ENCODE data around the gene ZNF664.

The ZNF664 gene

DNA sequence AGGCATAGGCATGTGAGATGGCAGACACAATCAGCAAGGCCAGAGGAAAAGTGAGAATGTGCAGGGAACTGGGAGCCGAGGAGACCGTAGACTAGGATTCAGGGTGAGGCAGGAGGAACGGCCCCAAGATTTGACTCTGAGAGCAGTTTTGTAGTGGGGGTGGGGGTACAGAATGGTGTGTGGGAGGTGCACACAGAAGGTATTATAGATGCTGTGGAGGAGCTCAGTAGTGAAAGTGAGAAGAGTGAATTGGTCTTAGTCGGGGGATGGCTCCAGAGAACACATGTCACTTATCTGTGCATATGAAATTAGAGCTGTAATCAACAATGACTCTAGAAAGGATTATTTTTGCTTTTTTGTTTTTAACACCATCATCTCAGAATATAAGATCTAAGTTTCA lies 11.9 kb downstream of the ZNF664 start:
- peak overlapping the region in 2 of 3 experiments; percentile 0 to 77 for H3K27ac Mint-ChIP-seq
- no peaks in the 10 kb centered on the region for H3K27me3 Mint-ChIP-seq (ENCODE audit: low read depth)
- peaks cover 32% of the 10 kb centered on the region for H3K4me1 Mint-ChIP-seq
- H3K9me3 Mint-ChIP-seq = no peaks in the 10 kb centered on the region
- H3K4me3 Mint-ChIP-seq = no peak overlapping the region
- no peak for TF ChIP-seq CTCF (IDR thresholded peaks at IDR 0.05; ENCODE audit: unreplicated experiment in 3 of 3)
- H3K36me3 Mint-ChIP-seq (ENCODE audit: low read depth) = peaks cover 40% of the 10 kb centered on the region

DNA sequence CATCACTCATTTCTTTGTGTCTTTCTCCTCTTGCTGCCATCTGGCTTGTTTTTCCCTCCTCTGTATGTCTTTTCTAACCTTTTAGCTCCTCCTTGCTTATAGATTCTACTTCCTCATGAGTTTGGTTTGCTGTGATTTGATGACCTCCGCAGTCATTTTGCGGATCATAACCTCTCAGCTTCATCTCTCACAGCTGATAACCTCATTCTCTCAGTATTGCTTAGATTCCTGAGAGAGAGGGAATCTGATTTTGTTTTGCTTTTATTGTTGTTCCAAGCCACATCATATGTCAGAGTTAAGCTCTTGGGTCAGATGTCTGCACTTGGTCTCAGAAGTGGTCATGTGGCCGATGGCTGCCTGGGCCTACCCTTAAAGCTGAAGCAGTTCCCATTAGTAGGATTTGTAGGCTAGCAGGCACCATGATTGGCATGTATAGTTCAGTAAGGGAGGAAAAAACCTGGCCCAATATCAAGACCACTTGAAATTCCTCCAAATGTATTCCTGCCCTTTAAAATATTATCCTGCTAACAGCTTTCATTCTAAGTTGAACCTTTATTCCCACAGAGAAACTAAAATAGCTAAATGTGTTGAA lies 13.5 kb downstream of the ZNF664 start:
- Mint-ChIP-seq H3K27me3 (ENCODE audit: low read depth) (no peaks in the 10 kb centered on the region), H3K36me3 (ENCODE audit: low read depth) (peaks cover 48% of the 10 kb centered on the region), H3K4me3 (no peak overlapping the region), H3K9me3 (no peaks in the 10 kb centered on the region), H3K4me1 (peaks cover 44% of the 10 kb centered on the region), H3K27ac (peak overlapping the region; percentile 29 to 70 (median 34))
- TF ChIP-seq CTCF (IDR thresholded peaks at IDR 0.05; ENCODE audit: unreplicated experiment in 3 of 3) = no peak

GRCh38 chr12:123987022-123987421 lies 14.0 kb downstream of the ZNF664 start:
- no peaks in the 10 kb centered on the region for H3K27me3 Mint-ChIP-seq (ENCODE audit: low read depth)
- no peak for TF ChIP-seq CTCF (IDR thresholded peaks at IDR 0.05; ENCODE audit: unreplicated experiment in 3 of 3)
- H3K4me3 Mint-ChIP-seq = no peak overlapping the region
- peaks cover 49% of the 10 kb centered on the region for H3K36me3 Mint-ChIP-seq (ENCODE audit: low read depth)
- peaks cover 44% of the 10 kb centered on the region for H3K4me1 Mint-ChIP-seq
- no peaks in the 10 kb centered on the region for H3K9me3 Mint-ChIP-seq
- H3K27ac Mint-ChIP-seq = peak overlapping the region; percentile 29 to 70 (median 34)

DNA sequence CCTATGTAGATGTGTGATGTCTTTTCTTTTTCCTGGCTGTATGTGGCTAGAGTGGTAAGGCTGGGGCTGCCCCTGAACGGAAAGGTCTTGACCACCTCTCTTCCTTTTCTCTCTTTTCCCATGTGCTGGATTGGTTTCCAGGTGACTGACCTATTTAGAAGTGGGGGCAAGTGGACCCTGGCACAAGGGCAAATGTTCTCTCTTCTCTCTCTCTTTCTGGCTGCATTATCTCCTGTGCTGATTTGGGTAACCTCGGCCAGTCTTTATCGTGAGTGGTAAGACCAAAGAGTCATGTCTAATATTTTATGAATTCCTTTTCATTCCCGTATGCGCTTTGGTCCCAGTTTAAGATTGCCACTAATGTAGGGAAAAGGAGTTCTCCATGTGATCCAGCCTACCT lies 16.2 kb downstream of the ZNF664 start:
- peaks cover 50% of the 10 kb centered on the region for H3K36me3 Mint-ChIP-seq (ENCODE audit: low read depth)

DNA sequence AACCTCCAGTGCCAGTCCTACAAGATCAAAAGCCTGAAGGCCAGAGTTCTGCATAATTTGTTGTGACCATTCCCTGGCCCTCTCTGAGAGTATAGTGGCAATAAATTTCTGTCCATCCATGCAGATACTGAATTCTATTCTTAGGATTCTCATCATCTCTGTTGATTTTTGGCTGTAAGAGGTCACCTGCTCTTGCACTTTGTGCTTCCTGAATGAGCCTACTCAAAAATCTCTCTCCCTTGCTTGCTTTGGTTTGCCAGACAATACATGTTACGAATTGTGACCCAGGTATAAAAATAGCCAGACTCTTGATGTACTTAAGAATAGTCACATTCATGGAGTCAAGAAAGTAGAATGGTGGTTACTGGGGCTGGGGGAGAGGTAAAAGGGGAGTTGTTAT lies 16.7 kb downstream of the ZNF664 start:
- H3K4me3 Mint-ChIP-seq = no peak overlapping the region
- peak overlapping the region in 2 of 3 experiments; percentile 31 to 76 for H3K27ac Mint-ChIP-seq
- no peaks in the 10 kb centered on the region for H3K9me3 Mint-ChIP-seq
- H3K36me3 Mint-ChIP-seq (ENCODE audit: low read depth) = peaks cover 53% of the 10 kb centered on the region
- no peak for TF ChIP-seq CTCF (IDR thresholded peaks at IDR 0.05; ENCODE audit: unreplicated experiment in 3 of 3)
- H3K4me1 Mint-ChIP-seq = peaks cover 45% of the 10 kb centered on the region
- no peaks in the 10 kb centered on the region for H3K27me3 Mint-ChIP-seq (ENCODE audit: low read depth)

More for the DNA sequence above, 16.2 kb downstream of the ZNF664 start:
- no peaks in the 10 kb centered on the region for H3K9me3 Mint-ChIP-seq
- peaks cover 45% of the 10 kb centered on the region for H3K4me1 Mint-ChIP-seq
- H3K4me3 Mint-ChIP-seq = no peak overlapping the region
- no peaks in the 10 kb centered on the region for H3K27me3 Mint-ChIP-seq (ENCODE audit: low read depth)
- no peak for TF ChIP-seq CTCF (IDR thresholded peaks at IDR 0.05; ENCODE audit: unreplicated experiment in 3 of 3)
- peak overlapping the region in 1 of 3 experiments; percentile 11 for H3K27ac Mint-ChIP-seq

- Mint-ChIP-seq H3K27ac (peak overlapping the region; percentile 14 to 76 (median 31)), H3K9me3 (no peaks in the 10 kb centered on the region), H3K4me3 (peak overlapping the region in 1 of 3 experiments; percentile 1), H3K4me1 (peaks cover 47% of the 10 kb centered on the region), H3K36me3 (ENCODE audit: low read depth) (peaks cover 59% of the 10 kb centered on the region), H3K27me3 (ENCODE audit: low read depth) (no peaks in the 10 kb centered on the region)
- TF ChIP-seq CTCF (IDR thresholded peaks at IDR 0.05; ENCODE audit: unreplicated experiment in 3 of 3) = no peak
These were observed 17.5 kb downstream of the ZNF664 start for GRCh38 chr12:123990511-123990910.

All from nephron (organoid).